Uterus (tissue), 2 donors: ENCODE data around the gene CCL17.

ENCODE experiments used
- CTCF ChIP-seq, 4 experiments: fragments of 200-600 bp in 2 of 4; fragments of 450-650 bp in 2 of 4; sonication (generic) in 2 of 4; IDR thresholded peaks; one replicate each; pipeline ENCODE4 v1.5.1; 2016 to 2019; ENCODE audit warnings: antibody characterized with exemption in 4 of 4, mild to moderate bottlenecking in 2 of 4, moderate library complexity in 1 of 4
- POLR2A ChIP-seq, 2 donors: fragments of 450-650 bp; IDR thresholded peaks; one replicate each; pipeline ENCODE4 v1.6.1; 2016; ENCODE audit warnings: antibody characterized with exemption in 2 of 2, mild to moderate bottlenecking in 1 of 2, moderate library complexity in 1 of 2

DNA sequence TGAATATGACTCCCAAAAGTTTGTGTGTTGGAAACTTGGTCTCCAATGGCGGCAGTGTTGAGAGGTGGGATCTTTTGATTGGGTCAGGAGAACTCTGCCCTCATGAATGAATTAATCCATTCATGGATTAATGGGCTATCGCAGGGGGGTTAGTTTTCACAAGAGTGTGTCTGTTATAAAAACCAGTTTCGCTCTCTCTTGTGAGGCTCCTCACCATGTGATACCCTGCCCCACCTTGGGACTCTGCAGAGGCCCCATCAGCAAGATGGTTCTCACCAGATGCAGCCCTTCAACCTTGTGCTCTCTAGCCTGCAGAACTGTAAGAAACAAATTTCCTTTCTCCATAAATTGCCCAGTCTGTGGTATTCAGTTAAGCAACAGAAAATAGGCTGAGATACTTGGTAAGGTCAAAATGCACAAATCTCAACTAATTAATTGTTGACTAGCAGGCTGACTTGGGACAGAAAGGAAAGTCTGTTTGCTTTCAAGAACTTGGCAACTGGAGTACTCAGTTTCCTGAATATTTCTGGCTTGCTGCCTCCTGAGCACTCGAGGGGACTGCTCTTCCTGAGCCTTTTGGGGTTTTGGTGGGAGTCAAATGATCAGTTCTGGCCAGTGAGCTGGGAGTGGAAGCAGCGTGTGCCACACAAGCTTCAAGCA lies 13.8 kb upstream of the CCL17 start:
- TF ChIP-seq CTCF (IDR thresholded peaks at IDR 0.05) (no peak), POLR2A (IDR thresholded peaks at IDR 0.05) (no peak)
